Body of pancreas (tissue), 4 donors: ENCODE data around the gene PCNA. TPM values are rescaled to one million over a fixed set of nuclear protein-coding genes. Genes with fewer than 3 reads are reported as not detected.

Source experiments
- ATAC-seq: fragments of 150-250 bp; one replicate; pipeline ENCODE4 v1.9.1; 2016
- DNase-seq, 4 donors: peaks; one replicate each; pipeline ENCODE4 v3.0.0-alpha.2; 2019
- H3K27ac ChIP-seq, 4 donors: fragments of 200-600 bp; sonication (generic); 1 replicate in 3 of 4; 2 replicates in 1 of 4; pipeline versions ENCODE4 v1.5.1 to v1.6.1; 2016 to 2019; ENCODE audit warnings: mild to moderate bottlenecking in 1 of 4, mixed read lengths in 1 of 4, moderate library complexity in 1 of 4
- H3K27me3 ChIP-seq, 2 donors: fragments of 200-600 bp; sonication (generic); one replicate each; pipeline ENCODE4 v1.6.0; 2016; ENCODE audit warnings: mild to moderate bottlenecking in 1 of 2
- H3K36me3 ChIP-seq, 2 donors: fragments of 200-600 bp; sonication (generic); replicated peaks in 1 of 2; 2 replicates each; pipeline ENCODE4 v1.5.1; 2016; ENCODE audit warnings: low read depth in 2 of 2; ENCODE audit not compliant: insufficient read depth in 1 of 2
- H3K4me1 ChIP-seq: fragments of 200-600 bp; sonication (generic); one replicate; pipeline ENCODE4 v1.6.0; 2016
- H3K4me3 ChIP-seq, 2 donors: fragments of 200-600 bp; sonication (generic); 1 replicate in 1 of 2; 2 replicates in 1 of 2; pipeline ENCODE4 v1.5.1; 2016 to 2019
- H3K9me3 ChIP-seq, 3 donors: fragments of 200-600 bp; sonication (generic); 1 replicate in 2 of 3; 2 replicates in 1 of 3; pipeline ENCODE4 v1.5.1; 2016
- CTCF ChIP-seq, 7 experiments: fragments of 450-650 bp in 4 of 7; fragments of 200-600 bp in 3 of 7; sonication (generic) in 3 of 7; IDR thresholded peaks; one replicate each; pipeline ENCODE4 v1.5.1; 2016 to 2019; ENCODE audit warnings: antibody characterized with exemption in 7 of 7
- POLR2A ChIP-seq, 3 donors: fragments of 450-650 bp; IDR thresholded peaks; one replicate each; pipeline ENCODE4 v1.6.1; 2016; ENCODE audit warnings: antibody characterized with exemption in 3 of 3, mild to moderate bottlenecking in 2 of 3
- WGBS, 2 donors: methylation state at CpG; one replicate each; pipeline ENCODE4 v1.1.5; 2017; 5-methylcytosine and 5-hydroxymethylcytosine counted together
- intact Hi-C: fragments of 100-400 bp; cut with DNase I; formaldehyde crosslinking; loops from one replicate; pipeline ENCODE4 v1.15.1; 2023
- total RNA-seq, 2 donors: library from RNA; depleted of rRNA; stranded (reverse); fragments of >200 nt; gene quantifications; one replicate each; pipeline ENCODE4 v1.1.0, GENCODE V29; 2016

PCNA gene
- total RNA-seq = 10 to 100 TPM; 22.8 to 32.0 TPM

- peak within 1 kb of the TSS; percentile 78 to 93 (median 88) for H3K27ac ChIP-seq
- no peaks in the 10 kb centered on the region for H3K9me3 ChIP-seq
- peaks cover 18% of the 10 kb centered on the region for H3K4me1 ChIP-seq
- H3K4me3 ChIP-seq = peak within 1 kb of the TSS; percentile 51 to 91
- intact Hi-C loops = no loop called here
- WGBS, 2 donors = 0% methylated on average over 1 to 71 of the region's 71 CpGs
- ATAC-seq (peak; percentile 98), DNase-seq (peak; percentile 95 to 98 (median 98))
- H3K36me3 ChIP-seq = peaks cover 0 to 4% of the 10 kb centered on the region in 2 donors
- TF ChIP-seq CTCF (IDR thresholded peaks at IDR 0.05) (peak in 2 of 7 experiments; percentile 5 to 33), POLR2A (IDR thresholded peaks at IDR 0.05) (peak; percentile 83 to 94 (median 92))
- H3K27me3 ChIP-seq = no peaks in the 10 kb centered on the region
Observed at GRCh38 chr20:5119435-5120184, at the start of gene PCNA. Gene PCNA, minus strand, starts transcription at chr20:5119958. Its CDS starts 160 bp downstream, at chr20:5119798.

- Histone ChIP-seq H3K4me1 (peaks cover 6% of the 10 kb centered on the region), H3K27me3 (no peaks in the 10 kb centered on the region), H3K9me3 (no peaks in the 10 kb centered on the region), H3K4me3 (no peak overlapping the region), H3K27ac (peak overlapping the region in 2 of 4 donors; percentile 24 to 30), H3K36me3 (no peaks in the 10 kb centered on the region)
- peak in 1 of 4 donors; percentile 8 for DNase-seq
- ATAC-seq = peak; percentile 39
- TF ChIP-seq POLR2A (IDR thresholded peaks at IDR 0.05) (no peak), CTCF (IDR thresholded peaks at IDR 0.05) (no peak)
- intact Hi-C loops = no loop called here
- WGBS, 2 donors = 26 to 54% methylated on average over 3 of the region's 3 CpGs
Observed at GRCh38 chr20:5168651-5169396, 49.1 kb upstream of the PCNA start.

- H3K27me3 ChIP-seq = no peaks in the 10 kb centered on the region
- H3K36me3 ChIP-seq = no peaks in the 10 kb centered on the region
- no peak overlapping the region for H3K4me3 ChIP-seq
- TF ChIP-seq POLR2A (IDR thresholded peaks at IDR 0.05) (no peak), CTCF (IDR thresholded peaks at IDR 0.05) (no peak)
- H3K9me3 ChIP-seq = no peaks in the 10 kb centered on the region
- ATAC-seq = no peak
- peaks cover 6% of the 10 kb centered on the region for H3K4me1 ChIP-seq
- WGBS, 2 donors = 82 to 83% methylated on average over 13 of the region's 13 CpGs
- intact Hi-C loops = no loop called here
- no peak overlapping the region for H3K27ac ChIP-seq
- DNase-seq = no peak
Observed at GRCh38 chr20:5164645-5165625, 45.2 kb upstream of the PCNA start.

- DNase-seq (no peak), ATAC-seq (no peak)
- H3K9me3 ChIP-seq = no peaks in the 10 kb centered on the region
- no peaks in the 10 kb centered on the region for H3K36me3 ChIP-seq
- intact Hi-C loops = no loop called here
- no peaks in the 10 kb centered on the region for H3K27me3 ChIP-seq
- 89 to 95% methylated on average over 6 of the region's 6 CpGs for WGBS, 2 donors
- no peak overlapping the region for H3K4me3 ChIP-seq
- no peak overlapping the region for H3K27ac ChIP-seq
- no peaks in the 10 kb centered on the region for H3K4me1 ChIP-seq
- TF ChIP-seq POLR2A (IDR thresholded peaks at IDR 0.05) = no peak
- no peak for TF ChIP-seq CTCF (IDR thresholded peaks at IDR 0.05)
Observed at GRCh38 chr20:5161536-5162164, 41.9 kb upstream of the PCNA start.
